Activated naive CD8-positive, alpha-beta T cell treated with anti-CD3 and anti-CD28 coated beads, Interleukin-2, amount 50 U/mL, for 16 hours (primary cell): Measurements from ENCODE around the gene TNIP2.

Experiments used
- DNase-seq: peaks from one replicate; pipeline ENCODE4 v3.0.0-alpha.2; 2020; ENCODE audit warnings: low read depth, low spot score

Gene TNIP2

GRCh38 chr4:2721586-2721985 lies 34.5 kb downstream of the TNIP2 start:
- no peak for DNase-seq

- DNase-seq, result no peak
Measured at GRCh38 chr4:2716236-2716635, 39.9 kb downstream of the TNIP2 start.

- DNase-seq, result no peak
Measured at GRCh38 chr4:2715426-2715825, 40.7 kb downstream of the TNIP2 start.

GRCh38 chr4:2714918-2715317 lies 41.2 kb downstream of the TNIP2 start:
- no peak for DNase-seq

- no peak for DNase-seq
Measured at GRCh38 chr4:2714061-2714770, 41.9 kb downstream of the TNIP2 start.

GRCh38 chr4:2713337-2713736 lies 42.8 kb downstream of the TNIP2 start:
- DNase-seq, result no peak

- DNase-seq, result no peak
Measured at GRCh38 chr4:2712261-2712842, 43.8 kb downstream of the TNIP2 start.

GRCh38 chr4:2702770-2703169 lies 53.4 kb downstream of the TNIP2 start:
- DNase-seq, result no peak

- DNase-seq, result no peak
Measured at GRCh38 chr4:2702361-2702760, 53.8 kb downstream of the TNIP2 start.

GRCh38 chr4:2700031-2700430 lies 56.1 kb downstream of the TNIP2 start:
- DNase-seq, result no peak

- DNase-seq, result no peak
Measured at GRCh38 chr4:2699534-2699933, 56.6 kb downstream of the TNIP2 start.

- DNase-seq, result no peak
Measured at GRCh38 chr4:2698951-2699505, 57.1 kb downstream of the TNIP2 start.

GRCh38 chr4:2698504-2698903 lies 57.6 kb downstream of the TNIP2 start:
- no peak for DNase-seq

- no peak for DNase-seq
Measured at GRCh38 chr4:2697995-2698414, 58.1 kb downstream of the TNIP2 start.

- no peak for DNase-seq
Measured at GRCh38 chr4:2696423-2696822, 59.7 kb downstream of the TNIP2 start.

- DNase-seq, result no peak
Measured at GRCh38 chr4:2695346-2696060, 60.6 kb downstream of the TNIP2 start.

- DNase-seq, result no peak
Measured at GRCh38 chr4:2694691-2695090, 61.4 kb downstream of the TNIP2 start.

- no peak for DNase-seq
Measured at GRCh38 chr4:2691952-2692435, 64.1 kb downstream of the TNIP2 start.
